ENCODE data around the gene ELMOD3. TPM values are rescaled to one million over a fixed set of nuclear protein-coding genes. Genes with fewer than 3 reads are reported as not detected.

The ELMOD3 gene
- total RNA-seq, 1 donor from 2014 or later = 18.0 TPM

DNA sequence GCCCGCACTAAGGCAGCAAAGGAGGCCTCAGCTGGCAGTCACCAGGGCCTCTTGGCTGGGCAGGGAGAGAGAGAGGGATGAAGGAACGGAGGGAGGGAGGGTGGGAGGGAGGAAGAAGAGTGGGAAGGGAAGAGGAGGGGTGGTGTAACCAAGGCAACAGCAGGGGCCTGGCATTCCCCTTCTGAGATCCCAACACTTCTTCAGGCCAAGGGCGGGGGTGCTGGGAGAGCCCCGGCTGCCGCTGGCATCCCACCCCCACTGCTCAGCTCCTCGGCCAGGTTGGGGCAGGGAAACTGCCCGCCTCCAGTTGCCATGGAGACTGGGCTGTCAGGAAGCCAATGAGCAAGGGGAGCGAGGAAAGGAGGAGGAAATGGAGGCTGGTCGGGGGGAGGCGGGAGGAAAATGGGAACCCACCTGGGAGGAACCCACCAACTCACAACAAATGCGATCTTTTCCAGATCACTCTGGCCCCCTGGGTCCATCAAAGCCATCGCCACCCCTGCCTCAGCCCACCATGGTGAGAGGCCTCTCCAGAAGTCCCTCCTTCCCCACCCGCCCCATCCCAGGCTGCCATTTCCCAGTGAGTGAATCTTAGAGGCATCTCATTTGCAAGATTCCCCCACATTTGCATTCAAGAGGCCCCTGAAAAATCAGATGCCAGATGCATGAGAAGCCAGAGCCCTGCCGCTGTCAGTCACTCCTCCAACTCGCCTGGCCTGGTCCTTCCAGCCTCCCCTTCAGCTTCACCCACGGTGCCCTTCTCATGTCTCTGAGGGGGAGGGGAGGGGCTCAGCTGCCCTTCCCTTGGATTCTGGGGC lies 76.4 kb downstream of the ELMOD3 start:
- Mint-ChIP-seq H3K27me3 (ENCODE audit: unreplicated experiment) (peaks cover 14% of the 10 kb centered on the region), H3K36me3 (ENCODE audit: unreplicated experiment) (no peaks in the 10 kb centered on the region), H3K4me3 (ENCODE audit: unreplicated experiment) (peak overlapping the region; percentile 52), H3K4me1 (ENCODE audit: low read depth, unreplicated experiment) (peaks cover 25% of the 10 kb centered on the region), H3K9me3 (ENCODE audit: unreplicated experiment) (peaks cover 12% of the 10 kb centered on the region), H3K27ac (ENCODE audit: unreplicated experiment) (peak overlapping the region; percentile 82)
- DNase-seq = peak; percentile 70
- no peak for TF ChIP-seq CTCF (IDR thresholded peaks at IDR 0.05; ENCODE audit: partially characterized antibody, unreplicated experiment)

GRCh38 chr2:85431570-85432205 lies 77.1 kb downstream of the ELMOD3 start:
- no peak for DNase-seq
- TF ChIP-seq CTCF (IDR thresholded peaks at IDR 0.05; ENCODE audit: partially characterized antibody, unreplicated experiment) = no peak
- Mint-ChIP-seq H3K27me3 (ENCODE audit: unreplicated experiment) (peaks cover 14% of the 10 kb centered on the region), H3K9me3 (ENCODE audit: unreplicated experiment) (peaks cover 12% of the 10 kb centered on the region), H3K4me3 (ENCODE audit: unreplicated experiment) (peak overlapping the region; percentile 49), H3K4me1 (ENCODE audit: low read depth, unreplicated experiment) (peaks cover 23% of the 10 kb centered on the region), H3K27ac (ENCODE audit: unreplicated experiment) (peak overlapping the region; percentile 82), H3K36me3 (ENCODE audit: unreplicated experiment) (no peaks in the 10 kb centered on the region)

DNA sequence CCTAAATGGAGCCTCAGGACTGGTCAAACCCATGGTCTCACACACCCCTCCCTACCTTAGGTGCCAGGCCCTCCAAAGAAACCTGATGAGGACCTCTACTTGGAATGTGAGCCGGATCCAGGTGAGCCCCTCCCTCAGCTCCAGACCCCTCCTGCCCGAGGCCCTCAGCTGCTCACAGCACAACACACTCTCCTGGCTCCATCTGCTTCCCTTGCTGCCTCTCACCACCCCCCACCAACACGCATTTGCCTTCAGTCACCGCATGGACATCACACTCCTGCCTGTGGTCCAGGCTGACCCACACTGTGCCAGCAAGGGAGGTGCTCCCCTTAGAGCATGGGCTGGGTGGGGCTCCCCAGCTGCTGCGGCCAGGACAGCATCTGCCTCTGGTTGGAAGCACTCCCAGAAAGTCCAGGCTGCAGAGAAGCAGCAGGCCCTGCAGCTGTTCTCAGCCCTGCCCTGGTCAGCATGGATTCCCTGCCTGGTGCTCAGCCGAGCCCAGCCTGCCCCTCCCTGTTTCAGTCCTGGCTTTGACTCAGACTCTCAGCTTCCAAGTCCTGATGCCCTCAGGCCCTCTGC lies 79.0 kb downstream of the ELMOD3 start:
- peak overlapping the region; percentile 97 for H3K27ac Mint-ChIP-seq (ENCODE audit: unreplicated experiment)
- peak overlapping the region; percentile 68 for H3K4me3 Mint-ChIP-seq (ENCODE audit: unreplicated experiment)
- peak; percentile 82 for DNase-seq

GRCh38 chr2:85434696-85435095 lies 80.1 kb downstream of the ELMOD3 start:
- H3K27ac Mint-ChIP-seq (ENCODE audit: unreplicated experiment) = no peak overlapping the region
- H3K4me3 Mint-ChIP-seq (ENCODE audit: unreplicated experiment) = no peak overlapping the region
- peaks cover 28% of the 10 kb centered on the region for H3K4me1 Mint-ChIP-seq (ENCODE audit: low read depth, unreplicated experiment)

More for the DNA sequence above, 79.0 kb downstream of the ELMOD3 start:
- H3K27me3 Mint-ChIP-seq (ENCODE audit: unreplicated experiment) = peaks cover 13% of the 10 kb centered on the region
- no peaks in the 10 kb centered on the region for H3K36me3 Mint-ChIP-seq (ENCODE audit: unreplicated experiment)
- TF ChIP-seq CTCF (IDR thresholded peaks at IDR 0.05; ENCODE audit: partially characterized antibody, unreplicated experiment) = no peak
- H3K9me3 Mint-ChIP-seq (ENCODE audit: unreplicated experiment) = peaks cover 12% of the 10 kb centered on the region
- H3K4me1 Mint-ChIP-seq (ENCODE audit: low read depth, unreplicated experiment) = peaks cover 28% of the 10 kb centered on the region

More at GRCh38 chr2:85434696-85435095, 80.1 kb downstream of the ELMOD3 start:
- H3K36me3 Mint-ChIP-seq (ENCODE audit: unreplicated experiment) = no peaks in the 10 kb centered on the region
- no peak for DNase-seq
- H3K9me3 Mint-ChIP-seq (ENCODE audit: unreplicated experiment) = peaks cover 12% of the 10 kb centered on the region
- H3K27me3 Mint-ChIP-seq (ENCODE audit: unreplicated experiment) = peaks cover 11% of the 10 kb centered on the region
- no peak for TF ChIP-seq CTCF (IDR thresholded peaks at IDR 0.05; ENCODE audit: partially characterized antibody, unreplicated experiment)
